GM10266 (cell line): ENCODE data around the gene DRD2.

Experiments used
- DNase-seq: peaks from one replicate; pipeline ENCODE4 v3.0.0; 2012; ENCODE audit errors: extremely low spot score
- CTCF ChIP-seq: IDR thresholded peaks from 2 replicates; pipeline ENCODE4 v1.5.1; 2012; ENCODE audit warnings: mild to moderate bottlenecking, low read depth; ENCODE audit not compliant: control insufficient read depth, insufficient read depth; ENCODE audit errors: missing control alignments

Gene DRD2

DNA sequence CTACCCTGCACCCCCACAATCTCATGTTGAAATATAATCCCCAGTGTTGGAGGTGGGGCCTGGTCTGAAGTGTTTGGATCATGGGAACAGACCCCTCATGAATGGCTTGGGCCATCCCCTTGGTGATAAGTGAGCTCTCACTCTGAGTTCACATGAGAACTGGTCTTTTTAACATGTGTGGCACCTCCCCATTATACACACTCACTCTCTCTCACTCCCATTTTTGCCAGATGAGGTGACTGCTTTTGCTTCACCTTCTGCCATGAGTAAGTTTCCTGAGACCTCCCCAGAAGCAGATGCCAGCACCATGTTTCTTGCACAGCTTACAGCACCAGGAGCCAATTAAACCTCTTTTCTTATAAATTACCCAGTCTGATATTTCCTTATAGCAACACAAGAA lies 32.1 kb upstream of the DRD2 start:
- no peak for TF ChIP-seq CTCF
- no peak for DNase-seq

DNA sequence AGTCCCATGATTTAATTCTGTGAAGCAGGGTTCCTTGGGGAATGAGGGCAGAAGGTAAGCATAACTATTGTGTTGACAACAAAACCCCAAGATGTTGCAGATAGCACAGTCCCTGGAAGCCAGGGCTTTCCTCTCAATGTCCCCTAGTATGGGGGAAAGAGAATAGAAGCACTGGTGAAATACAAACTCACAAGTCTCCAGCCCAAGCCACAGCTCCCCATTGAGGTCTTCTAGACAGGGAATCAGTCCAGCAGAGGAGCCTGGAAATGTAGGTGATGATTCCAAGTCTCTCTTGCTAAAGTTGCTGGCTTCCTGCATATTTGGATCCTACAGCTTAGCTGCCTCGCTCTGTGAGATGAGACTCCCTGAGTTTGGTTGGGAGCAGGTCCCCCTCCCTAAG lies 31.7 kb upstream of the DRD2 start:
- no peak for DNase-seq
- TF ChIP-seq CTCF = no peak

- DNase-seq = no peak
- no peak for TF ChIP-seq CTCF
These were observed 31.3 kb upstream of the DRD2 start for GRCh38 chr11:113506461-113506860.

GRCh38 chr11:113505541-113506375 lies 30.6 kb upstream of the DRD2 start:
- TF ChIP-seq CTCF = no peak
- no peak for DNase-seq

DNA sequence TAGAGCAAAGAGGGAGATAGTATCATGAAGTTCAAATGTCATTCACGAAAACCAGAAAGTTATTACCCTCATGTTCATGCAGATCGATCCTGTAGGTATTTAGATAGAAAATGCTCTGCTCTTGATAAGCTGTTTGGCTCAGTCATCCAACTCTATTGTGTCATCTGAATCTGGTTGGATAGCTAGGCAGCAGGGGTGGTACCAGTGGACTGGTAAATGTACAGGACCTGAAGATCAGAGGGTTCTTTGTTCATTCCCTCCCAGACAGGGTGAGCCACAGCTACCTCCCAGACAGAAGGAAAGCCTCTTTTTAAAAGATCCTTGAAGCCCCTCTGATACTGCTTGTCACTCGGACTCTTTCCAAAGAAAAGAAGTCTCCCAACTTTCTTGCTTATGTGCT lies 29.8 kb upstream of the DRD2 start:
- no peak for TF ChIP-seq CTCF
- no peak for DNase-seq

- no peak for TF ChIP-seq CTCF
- no peak for DNase-seq
These were observed 29.4 kb upstream of the DRD2 start for GRCh38 chr11:113504586-113504985.

- TF ChIP-seq CTCF = no peak
- no peak for DNase-seq
These were observed 28.9 kb upstream of the DRD2 start for GRCh38 chr11:113504071-113504470.
